ENCODE measurements around the gene SORBS1. TPM values are rescaled to one million over a fixed set of nuclear protein-coding genes. Genes with fewer than 3 reads are reported as not detected.

SORBS1 gene
- total and polyA plus RNA-seq, 2 of the 13 experiments (the other 11 are each of a cell fraction or from before 2014, with no cell fraction given) = 16.8 to 39.8 TPM

- Histone ChIP-seq H3K27me3 (ENCODE audit: control insufficient read depth in 1 of 2, insufficient read depth in 2 of 2, low read length in 2 of 2) (no peaks in the 10 kb centered on the region), H2AFZ (ENCODE audit: low read length) (no peak overlapping the region), H3K4me1 (ENCODE audit: insufficient read depth, low read length) (no peaks in the 10 kb centered on the region), H3K79me2 (ENCODE audit: insufficient read depth, low read length) (no peaks in the 10 kb centered on the region), H3K27ac (ENCODE audit: extremely low read length, insufficient read depth, low read length) (no peak overlapping the region), H3K9me3 (ENCODE audit: low read length) (no peaks in the 10 kb centered on the region), H3K4me3 (replicated peaks in 1 of 3; ENCODE audit: insufficient read depth in 1 of 3, low read depth in 2 of 3, low read length in 3 of 3) (no peak overlapping the region), H4K20me1 (ENCODE audit: insufficient read depth, low read length) (no peaks in the 10 kb centered on the region), H3K4me2 (ENCODE audit: low read depth, low read length) (no peak overlapping the region), H3K9ac (ENCODE audit: insufficient read depth, low read depth, low read length) (no peak overlapping the region), H3K36me3 (replicated peaks in 1 of 2; ENCODE audit: control insufficient read depth in 1 of 2, insufficient read depth in 2 of 2, low read length in 2 of 2) (peaks cover 30 to 52% of the 10 kb centered on the region in 2 experiments)
- ChIA-PET POLR2A (interaction anchor here (1.0 kb wide), 1 partner anchor 16 kb away, joined by 3 read pairs; no protein-coding TSS in a partner anchor), CTCF (ENCODE audit: low intra/inter-chr PET ratio, low total read pairs) (no interaction called here)
- no peak for ATAC-seq
- WGBS (ENCODE audit: low lambda C conversion rate) = 100% methylated on average over 1 of the region's 1 CpG
- no peak for FAIRE-seq
- BruUV-seq (replicated peaks) = no TSS peak
- TF ChIP-seq FOXO4 (CRISPR knock-in tag; conservative IDR thresholded peaks at IDR 0.05) (no peak), TMF1 (CRISPR knock-in tag; IDR thresholded peaks at IDR 0.05; ENCODE audit: low read depth) (no peak), DPF2 (CRISPR knock-in tag; IDR thresholded peaks at IDR 0.05; ENCODE audit: borderline replicate concordance, low read depth) (no peak), HNF4A (CRISPR knock-in tag; IDR thresholded peaks at IDR 0.05) (no peak), ZNF549 (CRISPR knock-in tag; IDR thresholded peaks at IDR 0.05) (no peak)
- no peak for DNase-seq (ENCODE audit: low spot score)
- intact Hi-C loops (cut with micrococcal nuclease; ENCODE audit: unreplicated experiment) = no loop called here
- in situ Hi-C loops (cut with HindIII; ENCODE audit: extremely low pct_ligation_motif_present, low pct_unique_long_range_greater_than_20kb) = loop anchor here (25.0 kb wide), 1 partner anchor 457 kb away; no protein-coding TSS in a partner anchor
Observed at GRCh38 chr10:95404864-95405263, 156.3 kb downstream of the SORBS1 start.

- no peak overlapping the region for H3K4me3 ChIP-seq (replicated peaks in 1 of 3; ENCODE audit: insufficient read depth in 1 of 3, low read depth in 2 of 3, low read length in 3 of 3)
- no peak overlapping the region for H2AFZ ChIP-seq (ENCODE audit: low read length)
- H4K20me1 ChIP-seq (ENCODE audit: insufficient read depth, low read length) = no peaks in the 10 kb centered on the region
- no peak overlapping the region for H3K4me2 ChIP-seq (ENCODE audit: low read depth, low read length)
- no peak for FAIRE-seq
- H3K9me3 ChIP-seq (ENCODE audit: low read length) = no peaks in the 10 kb centered on the region
- no peak overlapping the region for H3K9ac ChIP-seq (ENCODE audit: insufficient read depth, low read depth, low read length)
- no peaks in the 10 kb centered on the region for H3K27me3 ChIP-seq (ENCODE audit: control insufficient read depth in 1 of 2, insufficient read depth in 2 of 2, low read length in 2 of 2)
- WGBS (ENCODE audit: low lambda C conversion rate) = 68% methylated on average over 7 of the region's 7 CpGs
- ATAC-seq = peak; percentile 89
- in situ Hi-C loops (cut with HindIII; ENCODE audit: extremely low pct_ligation_motif_present, low pct_unique_long_range_greater_than_20kb) (loop anchor here (25.0 kb wide), 1 partner anchor 458 kb away; no protein-coding TSS in a partner anchor), intact Hi-C loops (cut with micrococcal nuclease; ENCODE audit: unreplicated experiment) (no loop called here)
- no TSS peak for BruUV-seq (replicated peaks)
- no peaks in the 10 kb centered on the region for H3K79me2 ChIP-seq (ENCODE audit: insufficient read depth, low read length)
- POLR2A ChIA-PET = interaction anchor here (1.0 kb wide), 1 partner anchor 15 kb away, joined by 3 read pairs; no protein-coding TSS in a partner anchor
- DNase-seq (ENCODE audit: low spot score) = peak; percentile 46
- H3K36me3 ChIP-seq (replicated peaks in 1 of 2; ENCODE audit: control insufficient read depth in 1 of 2, insufficient read depth in 2 of 2, low read length in 2 of 2) = peaks cover 30 to 50% of the 10 kb centered on the region in 2 experiments
- peak overlapping the region; percentile 18 for H3K27ac ChIP-seq (ENCODE audit: extremely low read length, insufficient read depth, low read length)
- H3K4me1 ChIP-seq (ENCODE audit: insufficient read depth, low read length) = no peaks in the 10 kb centered on the region
- CTCF ChIA-PET (ENCODE audit: low intra/inter-chr PET ratio, low total read pairs) = no interaction called here
- TF ChIP-seq ZNF784 (CRISPR knock-in tag; IDR thresholded peaks at IDR 0.05; ENCODE audit: borderline replicate concordance) (no peak), SAFB2 (CRISPR knock-in tag; IDR thresholded peaks at IDR 0.05; ENCODE audit: borderline replicate concordance, low read depth) (no peak), ZIK1 (CRISPR knock-in tag; IDR thresholded peaks at IDR 0.05; ENCODE audit: borderline replicate concordance, low read depth) (no peak), ARNTL (CRISPR knock-in tag; IDR thresholded peaks at IDR 0.05) (no peak), MAFK (conservative IDR thresholded peaks at IDR 0.05 in 1 of 2, IDR thresholded peaks at IDR 0.05 in 1 of 2; ENCODE audit: low read length in 2 of 2) (no peak), ZNF253 (CRISPR knock-in tag; IDR thresholded peaks at IDR 0.05; ENCODE audit: borderline replicate concordance) (no peak), ZSCAN25 (CRISPR knock-in tag; IDR thresholded peaks at IDR 0.05) (no peak), GPBP1L1 (CRISPR knock-in tag; IDR thresholded peaks at IDR 0.05) (no peak), HNF4G (IDR thresholded peaks at IDR 0.05; ENCODE audit: borderline replicate concordance, low read depth, low read length) (no peak), HNF4G (CRISPR knock-in tag; IDR thresholded peaks at IDR 0.05; ENCODE audit: borderline replicate concordance, low read depth) (no peak), ZNF501 (CRISPR knock-in tag; IDR thresholded peaks at IDR 0.05) (no peak)
Observed at GRCh38 chr10:95404462-95404858, 156.7 kb downstream of the SORBS1 start.
